ENCODE data around the gene PRPF19. TPM values are rescaled to one million over a fixed set of nuclear protein-coding genes. Genes with fewer than 3 reads are reported as not detected.

Gene PRPF19
- total and polyA plus RNA-seq, 2 of the 13 experiments (the other 11 are each of a cell fraction or from before 2014, with no cell fraction given) = 27.4 to 91.1 TPM

DNA sequence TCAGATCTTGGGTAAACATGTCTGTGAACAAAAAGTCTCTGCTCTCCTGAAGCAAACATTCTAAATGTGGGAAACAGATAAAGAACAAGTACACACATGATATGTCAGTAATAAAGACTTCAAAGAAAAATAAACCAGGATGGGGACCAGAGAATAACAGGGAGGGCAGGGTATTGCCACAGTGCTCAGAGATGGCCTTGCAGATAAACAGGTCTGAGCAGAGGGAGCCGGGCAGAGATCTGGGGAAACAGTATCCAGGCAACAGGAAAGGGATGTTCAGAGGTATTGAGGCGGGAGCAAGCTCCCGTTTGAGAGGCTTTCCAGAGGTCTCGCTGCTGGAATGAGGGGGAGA, 61.5 kb downstream of the PRPF19 start (continued):
- TF ChIP-seq ZFX (CRISPR knock-in tag; IDR thresholded peaks at IDR 0.05; ENCODE audit: low read depth) (peak; percentile 5; the same call in 1 of the 2 replicates), FOXO1 (CRISPR knock-in tag; IDR thresholded peaks at IDR 0.05) (peak; percentile 86), ZFY (CRISPR knock-in tag; IDR thresholded peaks at IDR 0.05) (no peak), RFX3 (CRISPR knock-in tag; IDR thresholded peaks at IDR 0.05) (peak; percentile 65), TGIF2 (CRISPR knock-in tag; IDR thresholded peaks at IDR 0.05) (no peak), RCOR2 (CRISPR knock-in tag; IDR thresholded peaks at IDR 0.05) (peak; percentile 76; the same call in 1 of the 2 replicates), ISX (CRISPR knock-in tag; conservative IDR thresholded peaks at IDR 0.05) (no peak), RELA (CRISPR knock-in tag; IDR thresholded peaks at IDR 0.05) (no peak), JARID2 (CRISPR knock-in tag; IDR thresholded peaks at IDR 0.05; ENCODE audit: insufficient replicate concordance) (no peak), MED1 (CRISPR knock-in tag; IDR thresholded peaks at IDR 0.05) (peak; percentile 81), ZC3H4 (CRISPR knock-in tag; IDR thresholded peaks at IDR 0.05; ENCODE audit: borderline replicate concordance) (no peak), MATR3 (CRISPR knock-in tag; IDR thresholded peaks at IDR 0.05) (no peak), RBM22 (optimal IDR thresholded peaks at IDR 0.05; ENCODE audit: low read length) (no peak), MYNN (CRISPR knock-in tag; IDR thresholded peaks at IDR 0.05; ENCODE audit: low read depth) (no peak), THYN1 (CRISPR knock-in tag; IDR thresholded peaks at IDR 0.05; ENCODE audit: borderline replicate concordance, low read depth) (no peak), NCOR1 (IDR thresholded peaks at IDR 0.05; ENCODE audit: borderline replicate concordance, low read length) (peak; percentile 72; the same call in 1 of the 2 replicates), ZNF431 (CRISPR knock-in tag; IDR thresholded peaks at IDR 0.05; ENCODE audit: borderline replicate concordance, low read depth) (no peak), ZFP37 (CRISPR knock-in tag; IDR thresholded peaks at IDR 0.05; ENCODE audit: borderline replicate concordance) (no peak)
- TF ChIP-seq, protein P1, sequence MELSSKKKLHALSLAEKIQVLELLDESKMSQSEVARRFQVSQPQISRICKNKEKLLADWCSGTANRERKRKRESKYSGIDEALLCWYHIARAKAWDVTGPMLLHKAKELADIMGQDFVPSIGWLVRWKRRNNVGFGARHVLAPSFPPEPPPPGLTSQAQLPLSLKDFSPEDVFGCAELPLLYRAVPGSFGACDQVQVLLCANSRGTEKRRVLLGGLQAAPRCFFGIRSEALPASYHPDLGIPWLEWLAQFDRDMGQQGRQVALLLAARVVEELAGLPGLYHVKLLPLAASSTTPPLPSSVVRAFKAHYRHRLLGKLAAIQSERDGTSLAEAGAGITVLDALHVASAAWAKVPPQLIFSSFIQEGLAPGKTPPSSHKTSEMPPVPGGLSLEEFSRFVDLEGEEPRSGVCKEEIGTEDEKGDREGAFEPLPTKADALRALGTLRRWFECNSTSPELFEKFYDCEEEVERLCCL (CRISPR knock-in tag; IDR thresholded peaks at IDR 0.05; ENCODE audit: borderline replicate concordance) = no peak
- TF ChIP-seq, protein P2, sequence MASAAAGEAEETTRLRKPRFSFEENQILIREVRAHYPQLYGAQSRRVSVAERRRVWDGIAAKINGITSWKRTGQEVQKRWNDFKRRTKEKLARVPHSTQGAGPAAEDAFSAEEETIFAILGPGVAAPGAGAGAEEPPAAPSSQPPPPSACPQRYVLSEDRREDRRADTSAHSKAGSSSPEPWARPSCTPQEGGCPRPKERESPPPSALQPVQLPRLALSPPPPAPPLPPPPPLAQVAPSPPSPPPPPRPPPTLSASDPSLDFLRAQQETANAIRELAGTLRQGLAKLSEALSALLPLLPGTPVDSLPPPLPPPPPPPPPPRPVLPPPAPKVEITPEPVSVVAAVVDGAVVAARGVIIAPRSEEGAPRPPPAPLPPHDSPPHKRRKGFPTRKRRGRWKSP (CRISPR knock-in tag; IDR thresholded peaks at IDR 0.05) = peak; percentile 39; the same call in 1 of the 2 replicates
- TF ChIP-seq, protein P3, sequence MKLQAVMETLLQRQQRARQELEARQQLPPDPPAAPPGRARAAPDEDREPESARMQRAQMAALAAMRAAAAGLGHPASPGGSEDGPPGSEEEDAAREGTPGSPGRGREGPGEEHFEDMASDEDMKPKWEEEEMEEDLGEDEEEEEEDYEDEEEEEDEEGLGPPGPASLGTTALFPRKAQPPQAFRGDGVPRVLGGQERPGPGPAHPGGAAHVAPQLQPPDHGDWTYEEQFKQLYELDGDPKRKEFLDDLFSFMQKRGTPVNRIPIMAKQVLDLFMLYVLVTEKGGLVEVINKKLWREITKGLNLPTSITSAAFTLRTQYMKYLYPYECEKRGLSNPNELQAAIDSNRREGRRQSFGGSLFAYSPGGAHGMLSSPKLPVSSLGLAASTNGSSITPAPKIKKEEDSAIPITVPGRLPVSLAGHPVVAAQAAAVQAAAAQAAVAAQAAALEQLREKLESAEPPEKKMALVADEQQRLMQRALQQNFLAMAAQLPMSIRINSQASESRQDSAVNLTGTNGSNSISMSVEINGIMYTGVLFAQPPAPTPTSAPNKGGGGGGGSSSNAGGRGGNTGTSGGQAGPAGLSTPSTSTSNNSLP (IDR thresholded peaks at IDR 0.05; ENCODE audit: low read depth, low read length) = peak; percentile 86
- TF ChIP-seq, protein P4, sequence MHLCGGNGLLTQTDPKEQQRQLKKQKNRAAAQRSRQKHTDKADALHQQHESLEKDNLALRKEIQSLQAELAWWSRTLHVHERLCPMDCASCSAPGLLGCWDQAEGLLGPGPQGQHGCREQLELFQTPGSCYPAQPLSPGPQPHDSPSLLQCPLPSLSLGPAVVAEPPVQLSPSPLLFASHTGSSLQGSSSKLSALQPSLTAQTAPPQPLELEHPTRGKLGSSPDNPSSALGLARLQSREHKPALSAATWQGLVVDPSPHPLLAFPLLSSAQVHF (CRISPR knock-in tag; IDR thresholded peaks at IDR 0.05) = no peak
- TF ChIP-seq, protein P5, sequence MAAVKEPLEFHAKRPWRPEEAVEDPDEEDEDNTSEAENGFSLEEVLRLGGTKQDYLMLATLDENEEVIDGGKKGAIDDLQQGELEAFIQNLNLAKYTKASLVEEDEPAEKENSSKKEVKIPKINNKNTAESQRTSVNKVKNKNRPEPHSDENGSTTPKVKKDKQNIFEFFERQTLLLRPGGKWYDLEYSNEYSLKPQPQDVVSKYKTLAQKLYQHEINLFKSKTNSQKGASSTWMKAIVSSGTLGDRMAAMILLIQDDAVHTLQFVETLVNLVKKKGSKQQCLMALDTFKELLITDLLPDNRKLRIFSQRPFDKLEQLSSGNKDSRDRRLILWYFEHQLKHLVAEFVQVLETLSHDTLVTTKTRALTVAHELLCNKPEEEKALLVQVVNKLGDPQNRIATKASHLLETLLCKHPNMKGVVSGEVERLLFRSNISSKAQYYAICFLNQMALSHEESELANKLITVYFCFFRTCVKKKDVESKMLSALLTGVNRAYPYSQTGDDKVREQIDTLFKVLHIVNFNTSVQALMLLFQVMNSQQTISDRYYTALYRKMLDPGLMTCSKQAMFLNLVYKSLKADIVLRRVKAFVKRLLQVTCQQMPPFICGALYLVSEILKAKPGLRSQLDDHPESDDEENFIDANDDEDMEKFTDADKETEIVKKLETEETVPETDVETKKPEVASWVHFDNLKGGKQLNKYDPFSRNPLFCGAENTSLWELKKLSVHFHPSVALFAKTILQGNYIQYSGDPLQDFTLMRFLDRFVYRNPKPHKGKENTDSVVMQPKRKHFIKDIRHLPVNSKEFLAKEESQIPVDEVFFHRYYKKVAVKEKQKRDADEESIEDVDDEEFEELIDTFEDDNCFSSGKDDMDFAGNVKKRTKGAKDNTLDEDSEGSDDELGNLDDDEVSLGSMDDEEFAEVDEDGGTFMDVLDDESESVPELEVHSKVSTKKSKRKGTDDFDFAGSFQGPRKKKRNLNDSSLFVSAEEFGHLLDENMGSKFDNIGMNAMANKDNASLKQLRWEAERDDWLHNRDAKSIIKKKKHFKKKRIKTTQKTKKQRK (IDR thresholded peaks at IDR 0.05; ENCODE audit: low read length) = no peak

Measured in HepG2 (cell line).